Stimulated activated CD8-positive, alpha-beta memory T cell treated with anti-CD3 and anti-CD28 coated beads, Interleukin-7, amount 100 ng/mL, for 48 hours (primary cell): ENCODE measurements around the gene TNXB.
"Not testable (repeated sequence)": the region's sequence is repeated elsewhere in the genome, so short reads cannot be mapped to it uniquely, and the experiment has no call there.

Experiments
- DNase-seq, 2 donors: peaks; one replicate each; pipeline ENCODE4 v3.0.0-alpha.2; 2020; ENCODE audit warnings: low read depth in 1 of 2; ENCODE audit errors: extremely low read depth in 1 of 2

The TNXB gene

GRCh38 chr6:32008616-32009015 is 100.5 kb downstream of the TNXB start:
- not testable (repeated sequence) for DNase-seq

GRCh38 chr6:32008037-32008436 is 101.1 kb downstream of the TNXB start:
- not testable (repeated sequence) for DNase-seq

- DNase-seq, result not testable (repeated sequence)
Observed at GRCh38 chr6:32007086-32007485, 102.1 kb downstream of the TNXB start.

GRCh38 chr6:32005991-32006529 is 103.1 kb downstream of the TNXB start:
- DNase-seq, result not testable (repeated sequence)

GRCh38 chr6:32005538-32005880 is 103.6 kb downstream of the TNXB start:
- DNase-seq, result not testable (repeated sequence)

GRCh38 chr6:32004864-32005537 is 104.1 kb downstream of the TNXB start:
- not testable (repeated sequence) for DNase-seq

- DNase-seq, result not testable (repeated sequence)
Observed at GRCh38 chr6:32004393-32004792, 104.7 kb downstream of the TNXB start.

- DNase-seq, result not testable (repeated sequence)
Observed at GRCh38 chr6:32003301-32003700, 105.8 kb downstream of the TNXB start.

- DNase-seq, result not testable (repeated sequence)
Observed at GRCh38 chr6:32002546-32003268, 106.4 kb downstream of the TNXB start.

GRCh38 chr6:31996385-31996784 is 112.8 kb downstream of the TNXB start:
- not testable (repeated sequence) for DNase-seq

GRCh38 chr6:31994421-31994820 is 114.7 kb downstream of the TNXB start:
- DNase-seq, result not testable (repeated sequence)
